Measurements from ENCODE around the gene PSG5.
"Not testable (repeated sequence)": the region's sequence is repeated elsewhere in the genome, so short reads cannot be mapped to it uniquely, and the experiment has no call there.

PSG5 gene

GRCh38 chr19:43186311-43186935 is at the start of gene PSG5:
PSG5 (minus strand) TSS chr19:43186536; CDS start chr19:43186405, 131 bp downstream.
- not testable (repeated sequence) for DNase-seq (ENCODE audit: low read depth)

DNA sequence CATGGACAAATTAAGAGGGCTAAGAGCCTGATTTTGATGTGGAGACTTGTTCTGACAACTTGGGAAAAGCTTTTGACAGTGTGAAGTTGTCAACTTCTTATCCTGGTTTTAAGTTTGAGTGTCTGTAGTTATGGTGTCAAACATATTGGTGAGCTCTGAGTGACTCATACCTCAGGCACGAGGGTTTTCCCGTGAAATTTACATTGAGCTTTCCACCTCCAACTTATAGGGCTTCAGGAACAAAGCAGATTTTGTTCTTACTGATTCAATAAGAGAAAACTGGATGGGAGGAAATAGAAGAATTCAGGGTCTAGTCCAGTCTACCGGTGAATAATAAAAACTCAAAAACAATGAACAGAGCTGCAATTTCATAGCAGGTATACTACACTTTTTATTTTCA is 49.4 kb upstream of the PSG5 start:
- DNase-seq (ENCODE audit: low read depth): not testable (repeated sequence)

GRCh38 chr19:43229315-43229714 is 43.0 kb upstream of the PSG5 start:
- no peak for DNase-seq (ENCODE audit: low read depth)

DNA sequence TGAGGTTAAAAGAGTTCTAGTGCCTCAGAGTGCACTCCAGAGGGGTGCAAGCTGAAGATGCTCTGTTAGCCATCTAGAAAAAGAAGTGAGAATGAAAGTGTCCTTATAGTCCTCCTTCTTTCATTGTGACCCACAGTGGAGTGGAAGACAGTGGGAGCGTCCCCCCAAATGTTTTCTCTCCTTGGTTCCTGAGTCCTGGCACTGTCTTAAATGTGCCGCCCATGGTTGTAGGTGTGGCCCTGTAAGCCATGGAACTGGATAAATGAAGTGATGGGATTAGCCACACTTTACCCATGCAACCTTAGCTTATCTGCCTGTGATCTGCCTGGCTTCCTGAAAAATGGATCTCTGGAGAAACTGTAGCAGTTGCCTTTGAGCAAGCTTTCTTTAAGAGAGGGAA is 42.4 kb upstream of the PSG5 start:
- not testable (repeated sequence) for DNase-seq (ENCODE audit: low read depth)

- DNase-seq (ENCODE audit: low read depth): not testable (repeated sequence)
These were observed 40.6 kb upstream of the PSG5 start for GRCh38 chr19:43226986-43227385.

DNA sequence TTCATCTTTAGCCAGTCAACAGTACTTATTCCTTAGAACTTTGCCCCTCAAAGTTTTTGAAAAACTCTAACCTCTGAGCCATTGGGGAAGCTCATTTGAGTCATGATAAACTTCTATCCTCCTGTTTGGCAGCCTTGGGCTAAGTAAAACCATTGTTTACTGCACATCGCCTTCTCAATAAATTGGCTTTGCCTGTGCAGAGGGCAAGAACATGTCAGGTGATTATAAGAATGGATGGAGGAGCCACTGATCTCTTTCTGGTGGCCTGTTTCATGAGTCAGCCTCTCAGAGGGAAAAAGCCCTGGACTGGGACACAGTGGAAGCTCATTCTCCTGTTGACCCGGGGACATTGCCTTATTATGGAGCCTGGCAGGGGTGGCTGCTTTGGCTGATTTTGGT is 38.5 kb upstream of the PSG5 start:
- DNase-seq (ENCODE audit: low read depth): no peak

GRCh38 chr19:43224201-43224854 is 38.0 kb upstream of the PSG5 start:
- not testable (repeated sequence) for DNase-seq (ENCODE audit: low read depth)

DNA sequence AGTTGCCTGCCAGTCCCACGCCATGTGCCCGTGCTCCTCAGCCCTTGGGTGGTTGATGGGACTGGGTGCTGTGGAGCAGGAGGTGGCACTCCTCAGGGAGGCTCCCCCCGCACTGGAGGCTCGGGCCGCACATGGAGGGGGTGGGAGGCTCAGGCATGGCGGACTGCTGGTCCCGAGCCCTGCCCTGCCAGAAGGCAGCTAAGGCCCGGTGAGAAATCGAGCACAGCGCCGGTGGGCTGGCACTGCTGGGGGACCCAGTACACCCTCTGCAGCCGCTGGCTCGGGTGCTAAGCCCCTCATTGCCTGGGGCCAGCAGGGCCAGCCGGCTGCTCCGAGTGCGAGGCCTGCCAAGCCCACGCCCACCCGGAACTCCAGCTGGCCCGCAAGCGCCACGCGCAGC is 35.6 kb upstream of the PSG5 start:
- DNase-seq (ENCODE audit: low read depth): not testable (repeated sequence)

- not testable (repeated sequence) for DNase-seq (ENCODE audit: low read depth)
These were observed 32.8 kb upstream of the PSG5 start for GRCh38 chr19:43219136-43219535.

DNA sequence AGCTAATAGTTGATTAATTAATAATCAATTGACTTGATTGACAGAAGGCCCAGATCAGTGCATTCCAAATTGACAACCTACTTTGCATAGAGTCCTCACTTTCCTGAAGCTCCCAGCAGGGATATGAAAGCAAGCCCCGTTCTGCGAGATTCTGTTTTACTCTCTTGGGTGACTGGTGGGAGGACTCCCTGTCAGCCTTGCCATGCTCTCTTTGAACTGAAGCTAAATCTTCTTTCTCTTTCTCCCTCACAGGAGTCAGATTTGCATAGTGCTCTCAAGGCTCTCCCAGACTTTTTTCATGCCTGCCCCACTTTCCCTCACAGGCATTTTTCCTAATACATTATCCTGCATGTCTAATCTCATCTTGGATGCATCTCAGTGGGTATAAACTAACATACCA is 29.5 kb upstream of the PSG5 start:
- not testable (repeated sequence) for DNase-seq (ENCODE audit: low read depth)

- DNase-seq (ENCODE audit: low read depth): no peak
These were observed 21.7 kb upstream of the PSG5 start for GRCh38 chr19:43207991-43208390.

GRCh38 chr19:43207174-43207573 is 20.8 kb upstream of the PSG5 start:
- not testable (repeated sequence) for DNase-seq (ENCODE audit: low read depth)

GRCh38 chr19:43205471-43206105 is 19.3 kb upstream of the PSG5 start, which contains the start of gene PSG4:
PSG4 (minus strand) TSS chr19:43205638; CDS start chr19:43205536, 102 bp downstream.
- not testable (repeated sequence) for DNase-seq (ENCODE audit: low read depth)

DNA sequence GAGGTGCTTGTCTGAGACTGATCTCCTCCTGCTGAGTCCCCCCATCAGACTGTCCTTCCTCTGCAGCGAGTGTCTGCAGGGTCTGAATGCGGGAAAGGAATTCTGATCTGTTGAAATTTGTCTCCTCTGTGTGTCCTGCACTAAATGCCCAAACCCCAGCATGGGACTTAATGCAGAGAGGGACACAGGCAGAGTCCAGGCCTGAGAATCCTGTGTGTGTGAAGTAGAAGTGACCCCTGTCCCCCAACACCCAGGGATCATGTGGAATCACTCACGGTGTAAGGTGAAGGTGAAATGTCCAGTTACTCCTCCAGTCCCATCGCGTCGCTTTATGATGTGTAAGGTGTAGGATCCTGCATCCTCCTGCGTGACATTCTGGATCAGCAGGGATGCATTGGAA is 17.3 kb upstream of the PSG5 start:
- DNase-seq (ENCODE audit: low read depth): not testable (repeated sequence)

DNA sequence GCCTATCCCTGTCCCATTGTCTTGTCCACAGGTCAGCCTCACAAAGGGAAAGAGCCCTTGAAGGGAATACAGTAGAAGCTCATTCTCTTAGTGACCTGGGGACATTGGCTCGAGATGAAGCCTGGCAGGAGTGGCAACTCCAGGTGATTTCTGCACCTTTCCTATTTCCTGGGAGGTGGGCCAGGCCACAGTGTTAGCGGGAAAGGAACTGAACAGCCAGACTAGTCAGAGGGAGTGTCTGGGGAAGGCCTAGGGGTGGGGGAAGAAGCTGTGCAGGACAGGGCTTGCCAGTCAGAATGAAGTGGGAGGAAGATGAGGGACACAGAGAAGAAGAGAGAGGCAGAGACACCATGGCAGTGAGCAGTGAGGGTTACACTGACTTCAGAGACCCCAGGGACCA is 15.6 kb upstream of the PSG5 start:
- not testable (repeated sequence) for DNase-seq (ENCODE audit: low read depth)

DNA sequence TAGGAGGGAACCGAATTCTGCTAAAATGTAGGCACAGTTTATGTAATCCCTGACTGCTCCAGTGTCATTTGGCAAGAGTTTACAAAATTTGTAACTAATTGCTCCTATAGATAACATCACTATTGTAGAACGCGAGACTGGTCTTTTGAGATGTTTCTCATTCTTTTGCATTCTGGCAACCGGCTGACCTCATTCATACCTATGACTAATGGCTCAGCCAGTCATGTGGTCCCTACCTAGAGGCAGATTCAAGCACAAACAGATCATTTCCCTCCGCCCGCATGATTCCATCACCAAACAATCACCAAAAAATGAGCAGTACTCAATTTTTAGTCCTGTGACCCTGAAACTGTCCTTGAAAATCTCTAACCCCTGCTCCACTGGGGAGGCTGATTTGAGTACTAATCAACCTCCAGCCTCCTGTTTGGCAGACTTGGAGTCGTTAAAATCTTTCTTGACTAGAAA is 15.0 kb upstream of the PSG5 start:
- not testable (repeated sequence) for DNase-seq (ENCODE audit: low read depth)

GRCh38 chr19:43198686-43199419 is 12.5 kb upstream of the PSG5 start:
- DNase-seq (ENCODE audit: low read depth): not testable (repeated sequence)

GRCh38 chr19:43197666-43198397 is 11.5 kb upstream of the PSG5 start:
- DNase-seq (ENCODE audit: low read depth): not testable (repeated sequence)

GRCh38 chr19:43194397-43194796 is 8.1 kb upstream of the PSG5 start:
- DNase-seq (ENCODE audit: low read depth): not testable (repeated sequence)

- not testable (repeated sequence) for DNase-seq (ENCODE audit: low read depth)
These were observed 6.2 kb upstream of the PSG5 start for GRCh38 chr19:43192381-43193155.

DNA sequence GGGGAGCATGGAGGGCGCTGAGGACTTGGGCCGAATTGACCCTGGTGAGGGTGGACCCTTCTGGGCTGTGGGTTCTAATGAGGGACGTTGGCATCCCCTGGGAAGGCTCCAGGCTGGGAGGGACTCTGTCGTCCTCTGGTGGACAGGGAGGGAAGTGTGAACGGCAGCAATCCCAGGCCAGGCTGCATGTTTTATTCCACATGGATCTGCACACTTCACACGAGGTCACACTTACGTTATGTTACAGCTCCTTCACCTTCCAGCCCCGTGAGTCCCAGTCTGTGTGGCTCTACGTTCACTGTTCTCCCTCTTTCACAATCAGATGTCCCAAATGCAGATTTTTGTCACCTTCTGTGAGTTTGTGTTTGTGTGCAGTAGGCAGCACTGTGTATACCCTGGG is 1.8 kb upstream of the PSG5 start:
- DNase-seq (ENCODE audit: low read depth): not testable (repeated sequence)

Data from non-pigmented ciliary epithelial cell (primary cell).